Nasal cavity respiratory epithelium epithelial cell of viscerocranial mucosa (primary cell): ENCODE measurements around the gene CLIC5. TPM values are rescaled to one million over a fixed set of nuclear protein-coding genes. Genes with fewer than 3 reads are reported as not detected.

ENCODE experiments used
- total RNA-seq: library from RNA; depleted of rRNA; stranded (reverse); fragments of >200 nt; gene quantifications from 2 replicates; pipeline ENCODE4 v1.2.3, GENCODE V29; 2014

CLIC5 gene
- 0.07 TPM in 1 of 2 replicates, not detected in the other for total RNA-seq

DNA sequence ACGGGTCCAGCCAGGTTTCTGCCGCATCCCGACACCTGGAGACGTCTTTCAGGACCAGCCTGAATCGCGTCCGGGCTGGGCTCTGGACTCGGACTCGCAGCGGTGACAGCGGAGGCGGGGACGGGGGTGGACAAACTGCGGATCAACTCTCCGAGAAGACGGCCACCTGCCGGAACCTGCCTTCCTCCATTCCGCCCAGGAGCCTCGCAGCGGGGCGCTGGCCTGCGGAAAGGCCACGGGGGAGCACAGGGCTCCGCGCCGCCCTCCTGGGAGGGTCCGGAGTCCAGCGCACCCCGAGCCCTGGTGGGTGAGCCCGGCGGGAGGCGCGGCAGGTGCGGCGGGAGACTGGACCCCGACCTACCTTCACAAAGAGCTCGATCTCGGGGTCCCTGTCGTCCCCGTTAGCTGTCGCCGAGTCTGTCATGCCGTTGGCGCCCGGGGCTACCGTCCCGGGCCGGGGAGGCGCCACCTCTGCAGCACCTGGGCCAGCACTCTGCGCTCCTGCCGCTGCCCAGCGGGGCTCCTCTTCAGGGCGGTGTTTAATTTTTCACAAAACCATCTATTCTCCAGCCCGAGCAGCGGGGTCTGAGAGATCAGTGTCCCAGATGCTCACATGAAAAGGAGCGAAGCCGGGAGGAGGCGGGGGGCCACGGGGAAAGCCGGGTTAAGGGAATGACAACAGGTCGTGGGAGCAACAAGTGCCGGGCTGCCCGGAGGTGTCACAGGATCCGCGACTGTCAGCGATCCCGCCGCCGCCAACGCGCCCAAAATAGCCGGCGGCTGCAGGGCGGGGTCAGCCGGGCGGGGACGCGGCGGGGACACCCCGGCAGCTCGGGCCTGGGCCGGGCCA lies at the start of gene CLIC5:
Gene CLIC5 (minus strand): TSS at position 742 of the 850 bp plus-strand sequence. CDS start 318 bp downstream, at position 424.

Other genes starting within 250 kb of the CLIC5 start
- gene ENPP4, start 114.1 kb upstream of the CLIC5 start, total RNA-seq = under 0.01 and 1.2 TPM in 2 replicates
- 0.34 and 7.1 TPM in 2 replicates for gene ENPP5, start 155.1 kb upstream of the CLIC5 start, total RNA-seq